HG03039 (cell line): ENCODE results near the gene VSTM2B.
"Not testable (repeated sequence)": the region's sequence is repeated elsewhere in the genome, so short reads cannot be mapped to it uniquely, and the experiment has no call there.

Experiments
- ATAC-seq: cut with Tn5 transposase; IDR thresholded peaks from one replicate; pipeline ENCODE4 v1.9.1; 2021; ENCODE audit warnings: mild to moderate bottlenecking, moderate library complexity; ENCODE audit not compliant: unreplicated experiment

Gene VSTM2B

GRCh38 chr19:29544656-29545360 is 19.0 kb downstream of the VSTM2B start:
- no peak for ATAC-seq

GRCh38 chr19:29545447-29545846 is 19.7 kb downstream of the VSTM2B start:
- ATAC-seq, result not testable (repeated sequence)

DNA sequence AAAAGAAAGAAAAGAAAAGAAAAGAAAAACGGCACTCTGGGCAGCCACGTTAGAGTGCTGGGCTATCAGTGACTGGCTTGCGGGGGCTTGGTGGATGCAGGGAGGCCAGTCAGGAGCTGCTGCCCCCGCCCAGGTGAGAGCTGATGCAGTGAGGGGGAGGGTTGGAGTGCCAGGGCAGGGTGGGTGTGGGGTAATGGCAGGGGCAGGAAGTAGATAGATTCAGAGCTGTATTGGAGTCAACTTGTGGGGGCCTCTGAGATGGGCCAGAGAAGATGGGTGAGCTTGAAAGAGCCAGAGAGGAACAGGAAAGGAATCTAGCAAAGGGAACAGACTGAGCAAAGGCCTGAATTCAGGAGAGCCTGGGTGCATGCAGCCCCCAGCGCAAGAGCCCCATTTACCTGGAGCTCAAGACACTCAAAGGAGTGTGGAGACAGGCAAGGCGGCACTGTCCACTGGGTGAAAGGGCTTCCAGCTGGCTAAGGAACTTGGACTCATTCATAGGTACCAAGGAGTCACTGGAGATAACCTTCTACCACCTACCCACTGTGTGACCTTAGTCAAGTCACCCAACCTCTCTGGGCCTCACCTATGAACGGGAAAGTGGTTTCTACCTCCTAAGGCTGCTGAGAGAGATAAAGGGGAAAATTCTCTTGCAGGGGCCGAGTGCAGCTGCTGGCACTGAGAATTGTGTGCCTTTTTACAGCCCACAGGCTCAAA is 20.2 kb downstream of the VSTM2B start:
- ATAC-seq, result no peak

DNA sequence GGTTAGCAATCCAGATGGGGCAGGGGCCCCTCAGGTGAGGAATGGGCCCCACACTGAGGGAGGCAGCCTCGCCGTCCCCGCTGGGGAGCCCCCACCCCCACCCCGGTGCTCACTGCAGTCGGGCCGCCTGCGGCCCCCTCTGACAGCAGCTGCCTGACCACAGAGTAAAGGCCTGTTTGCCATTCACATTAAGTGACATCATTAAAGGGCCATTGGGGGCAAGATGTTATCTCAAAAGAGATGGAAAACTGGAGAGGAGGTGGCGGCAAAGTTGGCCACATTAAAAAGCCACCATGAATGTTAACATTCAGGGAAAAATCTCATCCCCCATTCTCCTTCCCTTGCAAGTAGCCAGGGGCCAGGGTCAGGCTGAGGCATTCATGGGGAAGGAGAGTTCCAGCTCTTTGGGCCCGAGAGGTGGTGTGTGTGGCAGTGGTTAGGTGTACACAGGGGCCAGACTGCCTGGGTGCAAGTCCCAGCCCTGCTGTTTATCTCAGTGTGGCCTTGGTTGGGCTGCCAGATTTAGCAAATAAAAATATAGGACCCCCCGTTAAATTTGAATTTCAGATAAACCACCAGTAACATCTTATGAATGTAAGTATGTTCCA is 20.9 kb downstream of the VSTM2B start:
- ATAC-seq, result no peak

- ATAC-seq, result no peak
Measured at GRCh38 chr19:29547361-29547960, 21.7 kb downstream of the VSTM2B start.

- no peak for ATAC-seq
Measured at GRCh38 chr19:29547981-29548380, 22.2 kb downstream of the VSTM2B start.

GRCh38 chr19:29548483-29549085 is 22.8 kb downstream of the VSTM2B start:
- no peak for ATAC-seq

DNA sequence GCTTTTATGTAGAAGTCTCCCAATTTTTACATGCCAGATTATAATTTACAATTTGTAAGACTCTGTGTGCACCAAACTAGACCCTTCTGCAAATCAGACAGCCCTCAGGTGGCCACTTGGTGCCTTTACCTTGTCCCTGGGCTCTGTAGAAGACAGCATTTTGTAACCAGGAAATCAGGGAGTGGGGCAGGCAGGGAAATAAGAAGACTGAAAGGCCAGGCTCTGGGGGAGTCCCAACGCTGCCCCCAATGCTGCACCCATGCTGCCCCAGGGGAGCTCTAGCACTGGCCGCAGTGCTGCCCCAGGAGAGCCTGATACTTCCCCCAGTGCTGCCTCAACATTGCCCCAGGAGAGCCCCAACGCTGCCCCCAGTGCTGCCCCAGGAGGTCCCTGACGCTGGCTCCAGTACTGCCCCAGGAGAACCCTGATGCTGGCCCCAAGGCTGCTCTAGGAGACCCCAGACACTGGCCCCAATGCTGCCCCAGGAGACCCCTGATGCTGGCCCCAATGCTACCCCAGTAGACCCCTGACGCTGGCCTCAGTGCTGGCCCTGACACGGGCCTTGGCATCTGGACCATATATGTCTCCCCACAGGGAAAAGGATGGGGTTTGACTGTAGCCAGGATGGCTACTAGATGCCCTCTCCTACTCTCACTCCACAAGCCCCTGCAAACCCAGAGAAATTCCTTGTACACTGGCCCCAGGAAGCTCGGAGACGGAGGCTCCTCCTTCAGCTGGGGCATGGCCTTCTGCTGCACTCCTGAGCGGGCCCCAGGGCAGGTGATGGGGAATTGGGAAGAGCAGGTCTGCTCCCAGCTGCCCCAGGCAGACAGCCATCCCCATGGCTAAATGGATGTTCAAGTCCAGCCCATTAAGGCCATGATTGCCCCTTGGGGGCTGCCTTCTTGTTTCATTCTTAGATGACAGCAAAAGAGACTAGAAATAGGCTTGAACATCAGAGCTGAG is 23.6 kb downstream of the VSTM2B start:
- no peak for ATAC-seq

DNA sequence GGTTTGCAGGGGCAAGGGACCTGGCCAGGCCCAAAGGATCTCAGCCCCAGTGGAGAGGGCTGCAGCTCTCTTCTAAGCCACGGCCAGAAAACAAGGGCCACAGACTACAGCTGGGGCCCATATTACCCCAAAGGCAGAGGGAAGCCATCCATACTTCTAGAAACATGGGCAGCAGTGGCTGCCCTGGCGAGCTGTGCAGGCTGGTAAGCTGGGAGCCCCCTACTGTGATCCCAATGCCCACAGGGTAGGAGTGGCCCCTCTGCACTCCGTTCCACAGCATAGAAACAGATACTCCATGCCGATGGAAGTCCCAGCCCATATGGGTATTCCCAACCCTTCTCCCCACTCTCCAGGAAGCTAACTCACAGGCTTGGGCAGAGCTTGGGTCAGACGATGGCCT is 25.1 kb downstream of the VSTM2B start:
- ATAC-seq, result no peak

DNA sequence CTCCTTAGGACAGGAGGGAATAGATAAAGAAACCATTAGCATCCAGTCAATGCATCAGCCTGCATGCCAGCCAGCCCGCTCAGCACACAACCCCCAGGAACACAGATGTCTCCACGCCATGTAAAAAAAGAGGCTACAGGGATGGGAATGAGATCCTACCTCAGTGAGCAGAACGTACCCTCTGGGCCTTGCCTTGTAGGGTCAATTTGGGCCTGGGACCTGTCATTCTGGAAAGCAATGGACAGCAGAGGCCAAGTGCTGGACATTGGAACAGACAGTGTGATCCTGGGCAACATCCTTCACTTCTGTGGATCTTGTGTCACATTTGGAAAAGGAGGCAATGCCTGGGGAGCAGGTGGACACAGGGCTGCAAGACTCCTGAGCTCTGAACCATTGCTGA is 26.0 kb downstream of the VSTM2B start:
- no peak for ATAC-seq

DNA sequence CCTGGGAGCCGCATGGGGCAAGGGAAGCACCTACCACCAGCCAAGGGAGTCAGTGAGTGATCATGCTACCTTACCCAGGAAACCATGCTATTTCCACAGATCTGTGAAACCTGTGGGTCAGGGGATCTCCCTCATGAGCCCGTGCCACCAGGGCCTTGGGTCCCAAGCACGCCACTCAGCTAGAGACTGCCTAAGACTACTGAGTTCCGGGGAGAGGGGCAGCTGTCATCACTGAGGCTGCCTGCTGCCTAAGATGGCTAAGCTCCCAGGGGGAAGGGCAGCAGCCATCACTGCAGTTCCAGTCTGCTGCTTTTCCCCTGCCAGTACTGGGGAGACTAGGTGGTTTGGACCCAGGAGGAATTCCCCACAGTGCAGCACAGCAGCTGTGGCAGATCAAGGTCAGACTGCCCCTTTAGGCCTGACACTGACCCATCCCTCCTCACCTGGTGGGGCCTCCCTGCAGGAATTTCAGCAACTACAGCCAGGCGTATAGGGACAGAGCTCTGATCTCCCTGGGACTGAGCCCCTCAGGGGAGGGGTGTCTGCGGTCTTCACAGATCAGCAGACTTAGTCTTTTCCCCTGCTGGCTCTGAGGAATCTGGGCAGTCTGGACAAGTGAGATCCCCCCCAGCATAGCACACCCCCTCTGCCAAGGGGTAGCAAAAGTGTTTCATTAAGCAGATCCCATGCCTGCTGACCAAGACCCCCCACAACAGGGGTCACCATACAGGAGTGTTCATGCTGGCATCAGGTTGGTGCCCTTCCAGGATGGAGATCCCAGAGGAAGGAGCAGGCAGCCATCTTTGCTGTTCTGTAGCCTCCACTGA is 26.9 kb downstream of the VSTM2B start:
- no peak for ATAC-seq

GRCh38 chr19:29554149-29554548 is 28.4 kb downstream of the VSTM2B start:
- no peak for ATAC-seq

DNA sequence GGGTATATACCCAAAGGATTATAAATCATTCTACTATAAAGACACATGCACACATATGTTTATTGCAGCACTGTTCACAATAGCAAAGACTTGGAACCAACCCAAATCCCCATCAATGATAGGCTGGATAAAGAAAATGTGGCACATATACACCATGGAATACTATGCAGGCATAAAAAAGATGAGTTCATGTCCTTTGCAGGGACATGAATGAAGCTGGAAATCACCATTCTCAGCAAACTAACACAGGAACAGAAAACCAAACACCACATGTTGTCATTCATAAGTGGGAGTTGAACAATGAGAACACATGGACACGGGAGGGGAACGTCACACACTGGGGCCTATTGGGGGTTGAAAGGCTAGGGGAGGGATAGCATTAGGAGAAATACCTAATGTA is 33.3 kb downstream of the VSTM2B start:
- not testable (repeated sequence) for ATAC-seq

DNA sequence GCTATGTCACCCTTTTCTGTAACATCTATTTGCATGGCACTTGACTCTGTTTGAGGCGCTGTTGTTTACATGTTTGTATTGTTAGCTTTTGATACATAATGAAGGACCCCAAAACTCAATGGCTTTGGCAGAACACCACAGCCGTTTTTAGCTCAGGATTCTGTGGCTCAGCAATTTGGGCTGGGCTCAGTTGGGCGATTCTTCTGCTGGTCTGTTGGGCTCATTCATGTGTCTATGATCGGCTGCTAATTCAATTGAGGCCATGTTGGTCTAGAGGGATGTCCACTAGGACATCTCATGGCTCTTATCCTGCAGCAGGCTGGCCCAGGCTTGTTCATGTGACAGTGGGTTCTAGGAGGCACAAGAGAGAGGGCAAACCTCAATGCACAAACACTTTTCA is 33.9 kb downstream of the VSTM2B start:
- no peak for ATAC-seq

- no peak for ATAC-seq
Measured at GRCh38 chr19:29560313-29561075, 34.7 kb downstream of the VSTM2B start.

- no peak for ATAC-seq
Measured at GRCh38 chr19:29561601-29562000, 35.8 kb downstream of the VSTM2B start.

DNA sequence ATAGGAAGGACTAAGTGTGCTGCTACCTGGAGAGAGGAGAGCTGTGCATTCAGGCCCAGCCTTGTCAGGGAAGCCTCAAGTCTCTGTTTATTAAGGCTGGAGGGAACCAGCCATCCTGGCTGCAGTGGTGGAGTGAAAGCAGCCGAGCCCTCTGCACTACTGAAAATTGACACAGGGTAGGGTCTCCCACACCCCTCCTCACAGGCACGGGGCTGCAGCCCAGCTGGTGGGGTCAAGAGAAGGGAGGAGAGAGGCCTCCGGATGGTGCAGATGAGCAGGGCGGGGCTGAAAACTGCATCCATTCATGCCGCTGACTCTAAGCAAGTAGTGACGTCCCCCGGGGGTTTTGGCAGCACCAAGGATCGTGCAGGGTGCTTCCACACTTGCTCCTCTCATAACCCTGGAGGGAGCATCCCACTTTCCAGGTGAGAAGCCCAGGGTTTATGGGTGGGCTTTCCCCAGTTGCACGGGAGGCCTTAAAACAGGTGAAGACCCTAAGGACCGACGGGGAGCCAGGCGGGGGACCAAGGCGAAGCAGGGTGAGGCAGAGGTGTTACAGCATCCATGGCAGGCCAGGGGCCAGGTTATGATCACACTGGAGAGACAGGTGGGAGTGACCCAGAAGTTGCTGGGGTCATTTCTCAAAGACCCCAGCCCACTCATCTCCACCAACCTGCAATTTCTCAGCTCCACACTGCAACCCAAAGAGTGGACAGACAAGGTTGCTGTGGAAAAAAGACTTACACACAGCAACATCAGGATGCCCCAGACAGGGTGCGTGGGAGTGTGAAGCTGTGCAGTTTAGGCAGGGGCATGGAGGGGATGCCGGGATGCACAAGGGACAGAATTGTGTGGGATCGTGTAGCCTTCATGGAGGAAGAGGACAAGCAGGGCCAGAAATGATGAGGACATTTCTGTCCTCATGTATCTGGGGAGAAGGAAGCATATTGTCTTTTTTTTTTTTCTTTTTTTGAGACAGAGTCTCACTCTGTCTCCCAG is 36.8 kb downstream of the VSTM2B start:
- ATAC-seq, result no peak
